Glomerular visceral epithelial cell (primary cell): ENCODE results near the gene NEGR1.

Source experiments
- DNase-seq: peaks from one replicate; pipeline ENCODE4 v3.0.0-alpha.2; 2016; ENCODE audit errors: extremely low spot score

The NEGR1 gene

GRCh38 chr1:71630073-71630472, 652.3 kb downstream of the NEGR1 start:
- no peak for DNase-seq

GRCh38 chr1:71625004-71625403, 657.3 kb downstream of the NEGR1 start:
- no peak for DNase-seq

GRCh38 chr1:71623888-71624287, 658.5 kb downstream of the NEGR1 start:
- DNase-seq = no peak

- DNase-seq = peak; percentile 22
Measured at GRCh38 chr1:71621785-71622184, 660.6 kb downstream of the NEGR1 start.

GRCh38 chr1:71618766-71619530, 663.4 kb downstream of the NEGR1 start:
- DNase-seq = no peak

GRCh38 chr1:71618191-71618590, 664.1 kb downstream of the NEGR1 start:
- DNase-seq = no peak

GRCh38 chr1:71610476-71610875, 671.9 kb downstream of the NEGR1 start:
- DNase-seq = no peak

- DNase-seq = no peak
Measured at GRCh38 chr1:71603044-71603776, 679.1 kb downstream of the NEGR1 start.

GRCh38 chr1:71600023-71600422, 682.3 kb downstream of the NEGR1 start:
- no peak for DNase-seq

- DNase-seq = no peak
Measured at GRCh38 chr1:71599306-71599705, 683.0 kb downstream of the NEGR1 start.

- no peak for DNase-seq
Measured at GRCh38 chr1:71593523-71593922, 688.8 kb downstream of the NEGR1 start.

- DNase-seq = no peak
Measured at GRCh38 chr1:71592646-71593274, 689.6 kb downstream of the NEGR1 start.

GRCh38 chr1:71589005-71589404, 693.3 kb downstream of the NEGR1 start:
- DNase-seq = no peak

- peak; percentile 11 for DNase-seq
Measured at GRCh38 chr1:71587961-71588360, 694.4 kb downstream of the NEGR1 start.

GRCh38 chr1:71586030-71586429, 696.3 kb downstream of the NEGR1 start:
- DNase-seq = no peak

GRCh38 chr1:71583756-71584155, 698.6 kb downstream of the NEGR1 start:
- DNase-seq = no peak

- DNase-seq = no peak
Measured at GRCh38 chr1:71582673-71583072, 699.7 kb downstream of the NEGR1 start.

GRCh38 chr1:71577451-71578131, 704.7 kb downstream of the NEGR1 start:
- no peak for DNase-seq

- DNase-seq = no peak
Measured at GRCh38 chr1:71572038-71572437, 710.3 kb downstream of the NEGR1 start.

- DNase-seq = no peak
Measured at GRCh38 chr1:71566413-71566812, 715.9 kb downstream of the NEGR1 start.

GRCh38 chr1:71565831-71566230, 716.5 kb downstream of the NEGR1 start:
- no peak for DNase-seq

GRCh38 chr1:71565262-71565661, 717.1 kb downstream of the NEGR1 start:
- DNase-seq = no peak
